ENCODE data around the gene ASZ1. TPM values are rescaled to one million over a fixed set of nuclear protein-coding genes. Genes with fewer than 3 reads are reported as not detected.

ASZ1 gene
- total RNA-seq, 1 donor from 2014 or later = not detected

Other genes with a start within 250 kb of the ASZ1 start
- gene WNT2, start 104.4 kb downstream of the ASZ1 start, total RNA-seq (ENCODE audit: unreplicated experiment) = not detected
- gene CFTR, start 52.5 kb upstream of the ASZ1 start, total RNA-seq (ENCODE audit: unreplicated experiment) = not detected